AG04449 (cell line): ENCODE measurements around the gene UVRAG.

Source experiments
- CTCF ChIA-PET: fragments of 350-600 bp; formaldehyde crosslinking; extraction: SDS; loops from one replicate; lab custom pipeline; 2021; ENCODE audit warnings: antibody characterized with exemption; lab: Yijun Ruan, JAX
- POLR2A ChIA-PET: fragments of 400-600, 350-600 bp; formaldehyde crosslinking; extraction: SDS; loops from one replicate; lab custom pipeline; 2020; ENCODE audit warnings: antibody characterized with exemption, inconsistent platforms; lab: Yijun Ruan, JAX
- DNase-seq: peaks from one replicate; pipeline ENCODE4 v3.0.0-alpha.2; 2010; ENCODE audit warnings: low read depth, low spot score
- H3K4me3 ChIP-seq: 2 replicates; pipeline ENCODE4 v1.5.1; 2011; ENCODE audit warnings: low read depth, mild to moderate bottlenecking, control low read depth, low read length
- CTCF ChIP-seq: IDR thresholded peaks from one replicate; pipeline ENCODE4 v1.5.1; 2011; ENCODE audit warnings: mild to moderate bottlenecking, moderate library complexity, low read length, control low read depth, inconsistent platforms; ENCODE audit not compliant: insufficient read depth; ENCODE audit errors: missing control alignments

The UVRAG gene

GRCh38 chr11:75907906-75908527 lies 93.0 kb downstream of the UVRAG start:
- no peak for DNase-seq
- CTCF ChIA-PET, result no interaction called here
- TF ChIP-seq CTCF, result no peak
- POLR2A ChIA-PET, result no interaction called here
- H3K4me3 ChIP-seq, result no peak overlapping the region

GRCh38 chr11:75910426-75911145 lies 95.6 kb downstream of the UVRAG start:
- no peak for DNase-seq
- no peak for TF ChIP-seq CTCF
- H3K4me3 ChIP-seq, result no peak overlapping the region
- ChIA-PET CTCF (interaction anchor here (1.2 to 2.9 kb wide), 3 partner anchors 14 to 410 kb away, joined by 3 to 12 read pairs (median 4); no protein-coding TSS in a partner anchor), POLR2A (interaction anchor here (0.7 kb wide), 1 partner anchor 145 kb away, joined by 4 read pairs; no protein-coding TSS in a partner anchor)

GRCh38 chr11:75911459-75911858 lies 96.4 kb downstream of the UVRAG start:
- H3K4me3 ChIP-seq, result no peak overlapping the region
- TF ChIP-seq CTCF, result no peak
- no peak for DNase-seq
- ChIA-PET POLR2A (no interaction called here), CTCF (interaction anchor here (1.2 to 2.9 kb wide), 2 partner anchors 15 to 241 kb away, joined by 4 to 12 read pairs; no protein-coding TSS in a partner anchor)

- DNase-seq, result no peak
- ChIA-PET POLR2A (no interaction called here), CTCF (no interaction called here)
Measured at GRCh38 chr11:75913984-75914383, 99.0 kb downstream of the UVRAG start.

GRCh38 chr11:75916882-75917281 lies 101.9 kb downstream of the UVRAG start:
- DNase-seq, result no peak
- H3K4me3 ChIP-seq, result no peak overlapping the region
- ChIA-PET POLR2A (no interaction called here), CTCF (interaction anchor here (1.0 to 1.5 kb wide), 3 partner anchors 12 to 235 kb away, joined by 3 to 7 read pairs (median 3); no protein-coding TSS in a partner anchor)
- TF ChIP-seq CTCF, result no peak

More at GRCh38 chr11:75913984-75914383, 99.0 kb downstream of the UVRAG start:
- no peak overlapping the region for H3K4me3 ChIP-seq
- TF ChIP-seq CTCF, result no peak

GRCh38 chr11:75918331-75918730 lies 103.3 kb downstream of the UVRAG start:
- CTCF ChIA-PET, result no interaction called here
- H3K4me3 ChIP-seq, result no peak overlapping the region
- TF ChIP-seq CTCF, result no peak
- no peak for DNase-seq
- POLR2A ChIA-PET, result no interaction called here
